Stimulated activated CD8-positive, alpha-beta memory T cell treated with anti-CD3 and anti-CD28 coated beads, Interleukin-15, amount 100 ng/mL, for 1 hour (primary cell): ENCODE data around the gene TRMT1L.
A peak's percentile ranks its signal among the peaks of the same experiment; 100 is the strongest.
"Not testable (repeated sequence)": the region's sequence is repeated elsewhere in the genome, so short reads cannot be mapped to it uniquely, and the experiment has no call there.

Experiments
- DNase-seq: peaks from one replicate; pipeline ENCODE4 v3.0.0-alpha.2; 2020; ENCODE audit warnings: low read depth

Gene TRMT1L, protein sequence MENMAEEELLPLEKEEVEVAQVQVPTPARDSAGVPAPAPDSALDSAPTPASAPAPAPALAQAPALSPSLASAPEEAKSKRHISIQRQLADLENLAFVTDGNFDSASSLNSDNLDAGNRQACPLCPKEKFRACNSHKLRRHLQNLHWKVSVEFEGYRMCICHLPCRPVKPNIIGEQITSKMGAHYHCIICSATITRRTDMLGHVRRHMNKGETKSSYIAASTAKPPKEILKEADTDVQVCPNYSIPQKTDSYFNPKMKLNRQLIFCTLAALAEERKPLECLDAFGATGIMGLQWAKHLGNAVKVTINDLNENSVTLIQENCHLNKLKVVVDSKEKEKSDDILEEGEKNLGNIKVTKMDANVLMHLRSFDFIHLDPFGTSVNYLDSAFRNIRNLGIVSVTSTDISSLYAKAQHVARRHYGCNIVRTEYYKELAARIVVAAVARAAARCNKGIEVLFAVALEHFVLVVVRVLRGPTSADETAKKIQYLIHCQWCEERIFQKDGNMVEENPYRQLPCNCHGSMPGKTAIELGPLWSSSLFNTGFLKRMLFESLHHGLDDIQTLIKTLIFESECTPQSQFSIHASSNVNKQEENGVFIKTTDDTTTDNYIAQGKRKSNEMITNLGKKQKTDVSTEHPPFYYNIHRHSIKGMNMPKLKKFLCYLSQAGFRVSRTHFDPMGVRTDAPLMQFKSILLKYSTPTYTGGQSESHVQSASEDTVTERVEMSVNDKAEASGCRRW

DNA sequence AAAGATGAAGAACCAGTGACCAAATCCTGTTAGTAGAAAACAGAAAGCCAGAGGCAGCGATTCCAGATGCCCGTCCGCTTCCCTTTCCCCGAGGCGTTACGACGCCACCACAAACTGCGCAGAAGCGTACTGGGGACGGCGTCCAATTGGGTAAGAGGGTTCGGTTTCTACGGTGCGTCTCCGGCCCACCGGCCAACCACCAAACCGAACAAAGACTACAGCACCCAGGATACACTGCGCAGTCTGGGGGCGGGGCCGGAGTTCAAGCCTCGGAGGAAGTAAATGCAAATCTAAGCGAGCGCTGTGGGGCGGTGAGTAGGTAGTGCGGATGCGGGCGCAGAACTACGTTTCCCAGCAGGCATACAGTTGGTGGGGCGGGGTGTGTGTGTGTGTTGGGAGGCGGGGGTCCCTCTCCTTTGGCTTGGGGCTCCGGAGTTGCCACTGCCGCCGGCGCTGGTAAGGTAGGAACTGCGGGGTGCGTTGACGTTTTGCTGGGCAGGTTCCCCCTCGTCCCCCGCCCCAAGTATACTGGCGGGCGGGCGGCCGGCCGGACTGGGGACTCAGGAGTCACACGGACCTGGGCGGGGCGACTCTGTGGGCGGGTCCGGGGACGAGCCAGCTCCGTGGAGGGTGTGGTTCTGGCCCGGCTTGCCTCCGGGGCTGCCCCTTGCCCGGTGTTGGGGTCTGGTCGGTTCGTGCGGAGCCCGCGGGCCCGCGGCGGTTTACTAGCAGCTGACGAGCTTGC lies at the start of gene TRMT1L, which contains the start of gene SWT1:
TSS of gene TRMT1L (minus strand) at position 100 of the 745 bp plus-strand sequence. CDS start 241 bp downstream, outside the sequence.
TSS of gene SWT1 (plus strand) at position 314 of the 745 bp plus-strand sequence. CDS start 3,675 bp downstream, outside the sequence.
- DNase-seq: peak; percentile 98

DNA sequence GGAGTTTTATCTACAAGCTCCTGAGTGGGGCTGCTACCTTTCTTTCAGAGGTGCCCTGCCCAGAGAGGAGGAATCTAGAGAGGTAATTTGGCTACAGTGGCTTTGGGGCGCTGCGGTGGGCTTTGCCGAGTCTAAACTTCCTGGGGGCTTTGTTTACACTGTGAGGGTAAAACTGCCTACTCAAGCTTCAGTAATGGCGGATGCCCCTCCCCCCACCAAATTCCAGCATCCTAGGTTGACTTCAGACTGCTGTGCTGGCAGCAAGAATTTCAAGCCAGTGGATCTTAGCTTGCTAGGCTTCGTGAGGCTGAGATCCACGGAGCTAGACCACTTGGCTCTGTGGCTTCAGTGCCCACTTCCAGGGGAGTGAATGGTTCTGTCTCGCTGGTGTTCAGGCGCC lies 44.1 kb upstream of the TRMT1L start:
- no peak for DNase-seq

DNA sequence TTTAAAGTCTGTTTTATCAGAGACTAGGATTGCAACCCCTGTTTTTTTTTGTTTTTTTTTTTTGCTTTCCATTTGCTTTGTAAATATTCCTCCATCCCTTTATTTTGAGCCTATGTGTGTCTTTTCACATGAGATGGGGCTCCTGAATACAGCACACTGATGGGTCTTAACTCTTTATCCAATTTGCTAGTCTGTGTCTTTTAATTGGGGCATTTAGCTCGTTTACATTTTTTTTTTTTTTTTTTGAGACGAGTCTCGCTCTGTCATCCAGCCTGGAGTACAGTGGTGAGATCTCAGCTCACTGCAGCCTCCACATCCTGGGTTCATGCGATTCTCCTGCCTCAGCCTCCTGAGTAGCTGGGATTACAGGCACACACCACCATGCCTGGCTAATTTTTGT lies 42.0 kb upstream of the TRMT1L start:
- not testable (repeated sequence) for DNase-seq

DNA sequence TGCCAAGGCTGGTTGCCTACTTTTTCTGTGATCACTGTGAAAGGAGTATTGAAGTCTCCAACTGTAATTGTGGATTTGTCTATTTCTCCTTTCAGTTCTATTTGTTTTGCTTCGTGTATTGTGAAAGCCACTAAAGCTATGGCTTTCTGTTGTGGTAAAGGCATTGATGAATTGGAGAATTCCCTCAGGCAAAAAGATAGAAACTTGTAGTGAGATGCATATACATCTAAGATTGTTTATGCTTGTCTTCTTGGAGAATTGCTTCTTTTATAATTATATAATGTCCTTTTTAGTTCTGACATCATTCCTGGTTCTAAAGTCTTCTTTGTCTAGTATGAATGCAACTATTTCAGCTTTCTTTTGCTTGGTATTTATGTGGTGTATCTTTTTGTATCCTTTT lies 37.0 kb upstream of the TRMT1L start:
- DNase-seq: no peak

DNA sequence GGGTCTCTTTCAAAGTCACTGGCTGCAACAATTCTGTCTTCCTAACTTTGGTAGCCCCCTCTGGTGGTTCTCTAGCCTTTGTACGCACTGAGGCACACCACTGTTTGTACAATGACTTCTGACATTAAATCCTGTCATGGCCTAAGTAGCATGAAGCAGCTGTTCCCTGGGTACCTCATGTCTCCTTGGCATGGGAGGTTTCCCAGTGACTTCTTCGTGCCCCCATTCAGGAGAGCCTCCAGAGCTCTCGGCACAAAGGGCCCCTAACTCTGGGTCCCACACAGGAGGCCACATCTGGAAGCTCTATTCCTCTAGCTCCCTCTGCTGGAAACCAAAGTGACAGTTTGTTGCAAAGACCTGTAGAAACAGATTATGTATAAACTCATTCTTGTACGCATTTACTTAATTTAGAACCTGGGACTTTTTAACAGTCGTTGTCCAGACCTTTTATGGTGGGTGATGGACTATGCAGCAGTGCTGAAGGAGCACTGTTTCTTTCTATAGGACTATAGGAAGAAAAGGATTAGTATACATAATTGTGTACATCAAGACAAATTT lies 13.6 kb upstream of the TRMT1L start:
- DNase-seq: no peak

DNA sequence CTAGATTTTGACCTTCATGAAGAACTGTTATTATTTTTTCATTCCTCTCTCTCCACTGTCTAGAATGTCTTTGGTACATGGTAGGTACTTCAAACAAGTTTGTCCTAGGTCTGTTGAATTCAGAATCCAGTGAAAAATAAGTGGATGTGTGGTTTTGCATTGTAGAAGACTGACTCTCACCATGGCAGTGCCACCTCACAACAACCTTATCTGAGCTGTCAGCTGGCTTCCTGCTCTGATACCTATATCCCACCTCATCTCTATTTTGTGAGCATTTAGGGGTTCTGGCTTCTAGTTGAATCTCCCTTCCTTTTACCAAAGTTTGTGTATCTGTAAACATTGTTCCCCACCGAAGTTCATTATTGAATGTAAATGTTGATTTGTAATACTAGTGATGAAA lies 9.4 kb upstream of the TRMT1L start:
- DNase-seq: no peak

DNA sequence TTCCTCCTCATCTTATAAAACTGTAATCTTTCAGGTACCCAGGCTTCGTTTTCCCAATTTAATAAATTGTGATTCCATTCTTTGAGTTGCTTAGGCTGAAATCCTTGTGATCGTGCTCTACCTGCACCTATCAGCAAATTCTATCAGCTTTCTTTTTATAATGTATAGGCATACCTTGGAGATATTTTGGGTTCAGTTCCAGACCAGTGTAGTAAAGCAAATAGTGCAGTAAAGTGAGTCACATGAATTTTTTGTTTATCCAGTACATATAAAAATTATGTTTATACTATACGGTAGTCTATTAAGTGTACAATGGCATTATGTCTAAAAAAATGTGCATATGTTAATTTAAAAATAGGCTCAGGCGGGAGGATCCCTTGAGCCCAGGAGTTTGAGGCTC lies 5.7 kb upstream of the TRMT1L start:
- DNase-seq: no peak

DNA sequence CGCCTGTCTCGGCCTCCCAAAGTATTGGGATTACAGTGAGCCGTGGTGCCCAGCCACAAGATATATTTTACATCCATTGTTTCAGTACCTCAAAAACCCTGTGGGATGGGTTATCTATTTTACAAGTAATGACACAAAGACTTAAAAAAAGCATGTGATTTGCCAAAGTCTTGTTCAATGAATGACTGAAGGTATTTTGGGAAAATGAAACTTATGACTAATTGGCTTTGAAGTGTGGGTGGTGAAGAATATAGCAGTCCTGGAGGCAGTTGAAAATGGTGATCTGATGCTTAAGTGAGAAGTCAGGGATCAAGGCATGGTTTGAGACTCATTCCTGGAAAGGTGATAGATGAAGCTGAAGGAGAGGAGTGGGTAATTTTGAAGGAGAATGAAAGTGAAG lies 3.2 kb upstream of the TRMT1L start:
- no peak for DNase-seq

DNA sequence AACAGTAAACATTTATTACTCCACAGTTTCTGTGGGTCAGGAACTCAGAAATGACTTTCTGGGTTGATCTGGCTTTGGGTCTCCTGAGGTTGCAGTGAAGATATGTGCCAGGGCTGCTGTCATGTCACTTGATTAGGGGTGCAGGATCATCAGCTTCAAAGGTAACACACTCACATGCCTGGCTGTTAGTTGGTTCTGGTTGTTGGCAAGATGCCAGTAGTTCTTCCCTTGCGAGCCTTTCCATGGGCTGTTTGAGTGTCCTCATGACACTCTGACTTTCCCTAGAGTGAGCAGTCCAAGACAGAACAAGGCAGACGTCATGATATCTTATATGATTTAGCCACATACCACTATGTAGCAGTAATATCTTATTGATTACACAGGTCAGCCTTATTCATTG lies 2.0 kb upstream of the TRMT1L start:
- no peak for DNase-seq

DNA sequence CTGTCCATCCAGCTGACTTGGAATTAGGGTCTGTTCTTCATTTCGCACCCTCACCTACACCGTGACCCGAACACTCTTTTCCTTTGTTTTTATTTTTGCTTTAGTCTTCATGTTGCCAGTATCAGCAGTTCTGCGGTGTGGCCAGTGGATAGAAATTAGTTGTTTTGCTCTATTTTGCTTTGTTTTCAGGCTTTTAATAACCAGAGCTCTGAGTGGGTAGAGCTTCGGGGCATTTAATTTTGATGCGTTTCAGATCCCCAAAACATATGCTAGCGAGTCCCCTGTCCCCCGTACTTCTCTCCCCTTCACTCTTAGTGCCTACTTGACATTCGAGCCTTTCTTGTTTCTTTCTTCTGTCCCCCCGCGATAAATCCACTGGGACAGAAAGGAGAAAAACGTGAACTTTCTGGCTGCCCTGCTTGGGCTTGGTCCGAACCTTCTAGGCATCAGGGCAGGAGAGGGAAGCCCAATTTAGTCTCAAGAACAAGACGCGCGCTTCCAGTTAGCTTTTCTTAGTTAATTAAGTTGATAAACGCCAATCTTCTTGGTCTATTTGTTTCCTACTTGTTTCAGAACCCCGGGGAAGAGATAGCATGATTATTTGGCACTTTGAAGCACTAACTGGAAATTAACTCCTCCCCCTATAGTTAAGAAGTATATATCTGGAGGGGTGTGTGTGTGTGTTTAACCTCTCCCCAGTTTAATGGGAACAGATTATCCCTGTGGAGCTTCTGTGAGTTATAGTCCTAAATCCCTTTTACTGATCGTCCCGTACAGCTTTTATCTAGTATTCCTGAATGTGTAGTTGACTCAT lies 1.1 kb upstream of the TRMT1L start:
- DNase-seq: no peak

DNA sequence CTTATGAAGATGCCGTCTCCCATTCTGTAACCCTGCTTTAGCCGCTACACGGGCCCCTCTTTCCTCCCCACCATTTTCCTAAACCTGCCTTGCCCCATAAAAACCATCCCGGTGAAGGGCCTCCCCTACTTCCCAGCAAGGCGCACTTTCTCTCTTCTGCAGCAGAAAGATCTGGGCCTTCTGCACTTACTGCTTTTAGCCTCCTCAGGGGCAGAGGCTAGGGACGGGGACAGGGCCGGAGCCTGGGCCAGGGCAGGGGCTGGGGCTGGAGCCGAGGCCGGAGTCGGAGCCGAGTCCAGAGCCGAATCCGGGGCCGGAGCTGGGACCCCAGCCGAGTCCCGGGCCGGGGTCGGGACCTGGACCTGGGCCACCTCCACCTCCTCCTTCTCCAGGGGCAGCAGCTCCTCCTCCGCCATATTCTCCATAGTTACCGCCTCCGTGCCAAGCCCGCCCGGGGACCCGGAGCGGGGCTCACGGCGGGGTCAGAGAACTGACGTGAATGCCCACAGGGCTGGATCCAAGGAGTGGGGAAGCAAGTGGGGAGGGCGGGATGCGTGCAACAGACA lies 382 bp downstream of the TRMT1L start:
- DNase-seq: no peak

DNA sequence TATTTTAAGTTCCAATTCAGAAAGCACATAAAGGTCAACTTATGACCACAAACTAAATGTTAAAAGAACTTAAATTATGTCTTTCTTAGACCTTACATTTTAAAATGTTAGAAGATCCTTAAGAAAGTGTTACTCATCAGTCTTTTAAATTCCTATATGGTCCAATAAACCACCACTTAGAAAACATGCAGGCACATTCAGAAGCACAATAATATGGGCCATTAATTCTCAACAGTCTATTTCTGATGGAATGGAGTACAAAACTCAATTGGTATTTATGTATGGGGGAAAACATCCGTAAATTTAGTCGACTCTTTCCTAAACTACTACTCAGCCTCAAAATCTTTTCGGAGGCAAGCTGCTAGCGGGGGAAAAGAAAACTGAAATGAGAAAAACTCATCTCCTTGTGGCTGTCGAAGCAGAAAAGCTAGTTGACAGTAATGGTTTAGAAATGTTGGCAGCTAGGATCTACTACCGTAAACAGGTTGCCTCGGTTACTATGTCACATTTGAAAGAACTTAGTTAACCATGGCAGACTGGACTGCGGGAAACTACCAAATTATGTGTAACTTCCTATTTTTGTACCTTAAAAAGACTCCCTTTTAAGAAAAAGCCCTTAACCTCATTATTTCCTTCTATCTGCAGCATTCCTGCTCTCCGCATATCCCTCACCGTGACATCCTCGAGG lies 1.0 kb downstream of the TRMT1L start:
- DNase-seq: no peak

DNA sequence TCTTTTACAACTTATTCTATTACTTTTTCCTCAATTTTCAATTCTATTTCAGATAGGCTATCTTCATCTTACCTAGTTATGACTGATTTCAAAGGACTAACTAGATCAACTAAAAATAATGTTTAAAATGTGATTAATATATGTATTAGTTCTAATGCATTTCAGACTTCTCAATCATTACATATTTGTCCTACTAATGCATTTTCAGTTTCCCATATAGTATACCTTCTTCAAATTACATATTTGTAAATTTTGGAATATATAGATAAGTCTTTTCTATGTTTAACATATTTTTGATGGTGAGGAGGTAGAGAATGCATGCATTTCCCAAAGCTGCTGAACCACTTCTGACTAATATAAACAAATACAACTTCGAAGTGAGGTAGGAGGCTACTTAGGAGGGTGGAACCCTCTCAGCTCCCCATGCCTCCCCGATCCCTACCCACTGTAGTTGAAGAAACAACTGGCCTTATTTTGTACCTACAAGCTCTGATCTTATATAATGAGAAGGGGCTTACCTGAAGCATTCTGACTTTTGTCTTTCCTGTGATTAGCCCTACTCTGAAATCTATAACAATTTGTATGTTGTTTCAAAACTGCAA lies 1.7 kb downstream of the TRMT1L start:
- no peak for DNase-seq

DNA sequence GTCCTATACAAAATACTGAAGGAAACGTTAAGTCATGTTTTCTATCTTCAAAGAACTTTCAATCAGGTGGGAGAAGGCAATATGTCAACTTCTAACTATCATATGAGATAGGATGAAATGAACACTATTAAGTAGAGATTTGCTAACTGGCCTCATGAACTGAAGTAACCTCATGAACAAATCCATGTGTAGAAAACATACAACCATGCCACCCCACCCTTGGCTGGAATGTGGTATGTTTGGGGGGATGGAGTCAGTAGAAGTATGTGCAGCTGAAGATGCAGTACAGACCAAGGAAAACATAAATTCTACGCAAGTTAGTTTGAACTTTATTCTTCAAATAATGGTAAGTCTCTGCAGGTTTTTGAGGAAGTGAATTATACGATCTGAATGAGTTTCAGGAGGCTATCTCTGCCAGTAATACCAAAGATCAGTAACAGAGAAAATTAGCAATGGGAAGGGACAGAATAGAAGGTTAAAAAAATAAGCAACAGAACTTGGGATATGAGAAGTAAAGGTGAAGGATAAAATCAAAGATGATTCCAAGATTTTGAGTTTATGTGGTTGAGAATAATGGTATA lies 4.5 kb downstream of the TRMT1L start:
- DNase-seq: no peak

DNA sequence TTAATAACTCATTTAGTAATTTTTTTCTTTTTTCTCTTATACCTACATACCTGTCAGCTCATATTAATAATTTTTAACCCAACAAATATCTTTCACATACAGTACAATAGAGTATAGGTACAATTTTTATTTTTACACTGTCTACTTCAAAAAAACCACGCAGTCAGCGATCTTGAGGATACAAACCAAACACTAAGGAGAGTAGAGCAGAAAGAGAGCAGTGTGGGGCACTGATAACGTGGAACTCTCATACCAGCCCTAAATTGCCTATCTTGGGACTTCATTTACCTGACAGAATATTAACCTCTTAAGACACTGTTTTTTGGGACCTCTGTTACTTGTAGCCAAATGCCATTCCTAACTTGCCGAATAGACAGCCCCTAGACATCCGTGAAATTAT lies 5.5 kb downstream of the TRMT1L start:
- no peak for DNase-seq

DNA sequence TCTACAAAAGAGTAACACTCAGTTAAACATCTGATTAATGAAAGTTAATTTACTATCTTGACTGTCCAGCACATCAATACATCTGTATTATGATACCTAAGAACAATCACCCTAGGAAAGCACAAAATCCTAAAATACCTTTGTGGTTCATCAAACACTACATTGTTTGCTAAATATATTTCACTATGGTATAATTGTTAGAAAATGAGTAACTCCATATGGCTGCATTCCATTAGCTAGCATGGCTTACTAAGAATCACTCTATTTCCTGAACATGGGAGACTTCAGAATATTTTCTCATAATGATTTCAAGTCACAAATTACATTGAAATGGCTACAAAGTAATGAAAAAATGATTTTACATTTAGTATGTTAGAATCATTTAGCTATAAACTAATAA lies 12.5 kb downstream of the TRMT1L start:
- DNase-seq: no peak

DNA sequence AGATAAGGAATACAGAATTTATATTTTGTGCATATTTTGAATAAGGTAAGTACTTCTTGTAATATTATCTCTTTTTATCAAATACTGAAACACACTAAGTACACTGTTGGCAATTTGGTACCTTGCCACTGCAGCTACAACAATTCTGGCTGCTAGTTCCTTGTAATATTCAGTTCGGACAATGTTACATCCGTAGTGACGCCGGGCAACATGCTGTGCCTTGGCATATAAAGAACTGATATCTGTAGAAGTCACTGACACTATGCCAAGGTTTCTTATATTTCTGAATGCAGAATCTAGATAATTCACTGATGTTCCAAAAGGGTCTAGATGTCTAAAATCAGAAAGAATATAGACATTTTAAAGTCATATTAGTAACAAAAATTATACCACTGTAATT lies 17.5 kb downstream of the TRMT1L start:
- DNase-seq: no peak

DNA sequence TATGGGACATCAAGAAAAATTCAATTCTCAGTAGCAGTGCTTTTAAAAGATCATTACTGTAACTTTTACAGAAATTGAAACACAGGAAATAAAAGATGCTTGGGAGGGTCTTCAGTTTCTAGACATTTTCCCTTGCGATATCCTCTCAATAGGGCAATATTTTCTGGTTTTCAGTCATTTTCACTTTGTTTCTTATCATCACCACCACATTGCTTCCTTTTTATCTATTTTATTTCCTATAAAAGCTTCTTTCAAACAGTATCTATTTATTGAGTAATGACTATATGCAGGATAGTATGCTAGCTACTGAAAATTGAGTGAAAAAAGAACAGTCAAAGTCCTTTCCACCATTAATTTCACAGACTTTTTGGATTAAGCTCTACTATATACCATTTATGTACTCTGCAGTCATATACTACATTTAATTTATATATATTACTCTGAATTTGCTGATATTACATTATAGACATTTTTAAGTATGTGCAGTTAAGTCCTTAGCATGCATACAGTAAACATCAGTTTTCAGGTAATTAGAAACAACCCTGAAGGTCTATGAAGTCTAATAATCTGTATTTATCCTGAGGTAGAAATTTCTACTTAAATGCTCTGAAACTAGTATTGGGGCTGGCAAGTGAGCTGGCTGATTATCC lies 18.7 kb downstream of the TRMT1L start:
- no peak for DNase-seq

DNA sequence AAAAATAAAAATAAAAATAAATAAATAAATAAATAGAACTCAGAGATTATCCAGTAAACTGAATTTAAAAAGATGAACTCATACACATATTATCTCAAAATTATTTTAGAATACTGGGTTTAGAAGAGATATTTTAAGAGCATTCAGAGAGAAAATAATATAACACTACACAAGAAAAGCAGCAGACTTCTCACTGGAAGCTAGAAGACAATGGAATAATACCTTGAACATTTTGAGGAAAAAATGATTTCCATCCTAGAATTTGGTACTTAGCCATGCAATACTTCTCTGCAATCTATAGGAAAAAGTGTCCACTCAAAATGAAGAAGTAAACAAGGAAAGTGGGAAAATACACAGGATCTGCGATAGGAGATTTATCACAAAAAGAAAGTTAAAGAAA lies 24.2 kb downstream of the TRMT1L start:
- DNase-seq: no peak
